Activated naive CD8-positive, alpha-beta T cell treated with anti-CD3 and anti-CD28 coated beads for 36 hours (primary cell): Measurements from ENCODE around the gene RILP. TPM values are rescaled to one million over a fixed set of nuclear protein-coding genes. Genes with fewer than 3 reads are reported as not detected.

Source experiments
- DNase-seq: peaks from one replicate; pipeline ENCODE4 v3.0.0; 2021
- H3K27ac Mint-ChIP-seq: one replicate; pipeline ENCODE4 v1.8.0; 2022; ENCODE audit warnings: mild to moderate bottlenecking, moderate library complexity, mixed read lengths
- H3K27me3 Mint-ChIP-seq: one replicate; pipeline ENCODE4 v1.8.0; 2022; ENCODE audit warnings: mild to moderate bottlenecking, mixed read lengths
- H3K36me3 Mint-ChIP-seq: one replicate; pipeline ENCODE4 v1.8.0; 2021; ENCODE audit warnings: mild to moderate bottlenecking, mixed read lengths
- H3K4me1 Mint-ChIP-seq: one replicate; pipeline ENCODE4 v1.8.0; 2021; ENCODE audit warnings: mixed read lengths
- H3K4me3 Mint-ChIP-seq: one replicate; pipeline ENCODE4 v1.8.0; 2022; ENCODE audit warnings: mild to moderate bottlenecking, moderate library complexity, mixed read lengths
- H3K9me3 Mint-ChIP-seq: one replicate; pipeline ENCODE4 v1.8.0; 2022; ENCODE audit warnings: mixed read lengths
- total RNA-seq, 2 experiments: library from RNA; stranded (reverse); gene quantifications; one replicate each; pipeline ENCODE4 v1.2.3, GENCODE V29; 2021

The RILP gene
- total RNA-seq, 2 experiments from 2014 or later = 3.2 to 3.4 TPM

DNA sequence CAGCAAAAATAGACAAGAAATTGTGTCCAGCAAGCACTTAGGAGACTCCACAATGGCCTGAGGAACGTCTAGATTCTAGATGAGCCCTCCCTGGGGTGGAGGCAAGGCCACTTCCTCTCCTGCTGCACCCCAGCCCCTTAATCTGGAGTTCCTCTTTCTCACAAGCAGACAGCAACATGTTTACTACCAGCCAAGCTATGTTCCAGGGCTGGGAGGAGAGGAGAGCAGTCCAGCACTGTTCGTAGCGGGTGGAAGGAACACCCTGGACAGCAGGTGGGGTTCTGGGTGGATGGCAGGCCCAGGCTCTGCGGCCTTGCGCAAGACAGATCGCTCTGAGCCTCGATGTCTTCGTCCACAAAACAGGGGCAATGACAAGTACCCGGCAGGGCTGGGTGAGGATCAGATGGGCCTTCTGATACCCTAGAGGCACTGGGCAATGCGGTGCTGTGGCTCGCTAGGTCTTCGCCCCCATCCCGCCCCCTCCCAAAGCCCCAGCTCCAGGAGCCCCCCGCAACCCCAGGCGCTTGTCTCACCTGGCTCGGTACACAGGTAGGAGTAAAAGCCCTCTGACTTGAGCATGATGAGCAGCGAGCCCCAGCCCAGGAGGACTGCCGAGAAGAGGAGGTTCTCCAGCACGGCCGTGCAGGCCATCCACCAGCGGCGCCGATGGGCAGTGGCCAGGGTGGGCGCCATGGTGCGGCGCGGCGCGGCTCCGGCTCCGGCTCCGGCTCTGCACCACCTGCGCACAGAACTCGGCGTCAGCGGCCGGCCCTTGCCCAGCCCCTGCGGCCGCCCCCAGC lies 22.3 kb downstream of the RILP start:
- no peaks in the 10 kb centered on the region for H3K9me3 Mint-ChIP-seq
- no peaks in the 10 kb centered on the region for H3K36me3 Mint-ChIP-seq
- H3K4me1 Mint-ChIP-seq = peaks cover 15% of the 10 kb centered on the region
- no peak for DNase-seq
- peak overlapping the region; percentile 62 for H3K4me3 Mint-ChIP-seq
- no peak overlapping the region for H3K27ac Mint-ChIP-seq
- peaks cover 10% of the 10 kb centered on the region for H3K27me3 Mint-ChIP-seq

DNA sequence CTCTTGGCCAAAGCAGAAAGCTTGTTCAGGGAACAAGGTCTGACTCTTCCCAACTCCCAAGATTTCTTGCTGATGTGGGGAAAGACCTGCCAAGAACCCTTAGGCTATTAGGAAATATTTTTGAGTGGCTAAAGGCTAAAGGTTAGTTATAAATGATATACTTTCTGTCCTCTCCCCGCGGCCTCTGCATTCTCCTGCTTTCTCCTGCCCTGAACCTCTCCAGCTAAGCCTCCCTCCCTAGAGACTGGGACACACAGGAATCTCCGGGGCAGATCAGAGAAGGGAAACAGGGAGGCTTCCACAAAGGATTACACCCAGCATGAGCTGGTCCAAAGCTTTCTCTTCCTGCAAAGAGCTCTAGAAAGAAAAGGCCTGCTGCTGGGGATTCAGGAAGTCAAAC lies 23.3 kb downstream of the RILP start:
- H3K4me1 Mint-ChIP-seq = peaks cover 15% of the 10 kb centered on the region

DNA sequence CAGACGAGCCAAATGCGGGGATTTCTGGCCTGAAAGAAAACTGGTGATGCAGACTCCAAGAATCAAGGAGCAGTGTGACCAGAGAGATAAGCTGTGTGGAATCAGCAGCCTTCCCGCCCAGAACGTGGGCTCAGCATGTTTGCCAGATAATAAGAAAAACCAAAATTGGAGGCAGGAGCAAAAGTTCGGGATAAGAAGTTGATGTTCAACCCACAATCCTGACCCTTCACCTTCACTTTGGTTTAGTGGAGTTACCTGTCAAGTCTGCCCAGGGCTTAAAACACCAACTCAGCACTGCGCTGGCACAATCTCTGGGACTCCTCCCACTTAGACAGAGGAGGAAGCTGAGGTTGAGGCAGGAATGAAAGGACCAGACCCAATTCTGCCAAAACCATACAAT lies 24.1 kb downstream of the RILP start:
- no peak overlapping the region for H3K4me3 Mint-ChIP-seq
- no peak overlapping the region for H3K27ac Mint-ChIP-seq
- DNase-seq = no peak
- H3K9me3 Mint-ChIP-seq = no peaks in the 10 kb centered on the region
- peaks cover 10% of the 10 kb centered on the region for H3K27me3 Mint-ChIP-seq
- peaks cover 15% of the 10 kb centered on the region for H3K4me1 Mint-ChIP-seq
- H3K36me3 Mint-ChIP-seq = no peaks in the 10 kb centered on the region

More for the DNA sequence above, 23.3 kb downstream of the RILP start:
- Mint-ChIP-seq H3K27me3 (peaks cover 10% of the 10 kb centered on the region), H3K9me3 (no peaks in the 10 kb centered on the region), H3K36me3 (no peaks in the 10 kb centered on the region), H3K27ac (no peak overlapping the region), H3K4me3 (no peak overlapping the region)
- no peak for DNase-seq

DNA sequence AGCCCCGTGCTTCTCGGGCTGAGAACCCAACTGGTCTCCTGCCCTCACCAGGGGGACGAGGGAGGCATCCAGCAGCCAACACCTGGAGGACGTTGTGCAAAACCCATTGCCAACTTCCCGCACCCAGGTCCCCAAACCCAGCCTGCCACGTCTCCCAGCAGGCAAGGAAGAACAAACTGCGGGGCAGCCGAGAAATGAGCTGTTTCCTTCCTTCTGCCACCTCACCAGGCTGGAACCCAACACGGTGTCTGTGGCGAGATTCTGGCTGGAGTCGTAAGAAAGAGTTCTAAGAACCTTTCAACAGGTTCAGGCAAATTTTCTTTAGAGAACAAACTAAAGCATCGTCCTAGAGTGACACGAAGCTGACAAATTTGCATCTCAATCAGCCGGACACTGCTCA lies 24.6 kb downstream of the RILP start:
- Mint-ChIP-seq H3K9me3 (no peaks in the 10 kb centered on the region), H3K27ac (no peak overlapping the region), H3K27me3 (peaks cover 7% of the 10 kb centered on the region), H3K4me1 (peaks cover 13% of the 10 kb centered on the region), H3K36me3 (no peaks in the 10 kb centered on the region), H3K4me3 (no peak overlapping the region)
- no peak for DNase-seq

DNA sequence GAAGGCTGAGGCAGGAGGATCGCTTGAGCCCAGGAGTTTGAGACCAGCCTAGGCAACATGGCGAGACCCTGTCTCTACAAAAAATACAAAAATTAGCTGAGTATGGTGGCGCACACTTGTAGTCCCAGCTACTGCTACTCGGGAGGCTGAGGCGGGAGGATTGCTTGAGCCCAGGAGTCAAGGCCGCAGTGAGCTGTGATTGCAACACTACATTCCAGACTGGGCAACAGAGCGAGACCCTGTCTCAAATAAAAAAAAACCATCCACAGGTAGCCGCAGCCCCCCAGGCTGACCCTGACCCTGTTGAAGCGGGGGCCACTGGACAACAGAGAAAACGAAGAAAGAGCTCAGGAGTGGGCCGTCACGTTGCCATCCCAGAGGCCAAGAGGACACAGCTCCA lies 25.0 kb downstream of the RILP start:
- Mint-ChIP-seq H3K4me3 (no peak overlapping the region), H3K4me1 (peaks cover 12% of the 10 kb centered on the region), H3K27ac (no peak overlapping the region), H3K27me3 (peaks cover 6% of the 10 kb centered on the region), H3K9me3 (no peaks in the 10 kb centered on the region), H3K36me3 (no peaks in the 10 kb centered on the region)
- DNase-seq = no peak

DNA sequence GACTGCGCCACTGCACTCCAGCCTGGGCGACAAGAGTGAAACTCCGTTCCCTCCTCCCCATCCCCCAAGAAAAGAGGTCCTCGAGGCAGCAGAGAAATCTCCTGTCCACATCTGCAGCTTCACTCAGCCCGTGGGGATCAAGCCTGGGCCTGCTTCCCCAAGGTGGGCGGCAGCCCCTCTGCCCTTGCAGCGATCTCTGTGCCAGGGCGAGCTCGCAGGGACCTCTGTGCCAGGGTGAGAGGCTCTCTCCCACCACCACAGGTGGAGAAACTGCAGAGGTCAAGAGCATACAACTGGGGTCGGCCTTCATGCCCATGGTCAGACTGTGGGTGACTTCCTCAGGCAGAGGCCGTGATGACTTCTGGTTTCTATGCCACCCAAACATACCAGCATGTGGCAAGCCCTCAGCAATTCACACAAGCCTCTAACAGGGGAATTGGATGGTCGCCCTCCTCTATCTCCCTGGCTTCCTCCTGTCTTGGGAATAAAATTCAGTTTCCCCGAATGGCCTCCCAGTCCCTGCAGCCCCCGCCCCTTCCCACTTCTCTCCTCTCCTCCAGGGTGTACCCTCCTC lies 26.5 kb downstream of the RILP start:
- no peaks in the 10 kb centered on the region for H3K9me3 Mint-ChIP-seq
- no peak overlapping the region for H3K4me3 Mint-ChIP-seq
- H3K27ac Mint-ChIP-seq = no peak overlapping the region
- no peaks in the 10 kb centered on the region for H3K36me3 Mint-ChIP-seq
- H3K4me1 Mint-ChIP-seq = peaks cover 9% of the 10 kb centered on the region
- H3K27me3 Mint-ChIP-seq = peaks cover 6% of the 10 kb centered on the region
- DNase-seq = no peak

DNA sequence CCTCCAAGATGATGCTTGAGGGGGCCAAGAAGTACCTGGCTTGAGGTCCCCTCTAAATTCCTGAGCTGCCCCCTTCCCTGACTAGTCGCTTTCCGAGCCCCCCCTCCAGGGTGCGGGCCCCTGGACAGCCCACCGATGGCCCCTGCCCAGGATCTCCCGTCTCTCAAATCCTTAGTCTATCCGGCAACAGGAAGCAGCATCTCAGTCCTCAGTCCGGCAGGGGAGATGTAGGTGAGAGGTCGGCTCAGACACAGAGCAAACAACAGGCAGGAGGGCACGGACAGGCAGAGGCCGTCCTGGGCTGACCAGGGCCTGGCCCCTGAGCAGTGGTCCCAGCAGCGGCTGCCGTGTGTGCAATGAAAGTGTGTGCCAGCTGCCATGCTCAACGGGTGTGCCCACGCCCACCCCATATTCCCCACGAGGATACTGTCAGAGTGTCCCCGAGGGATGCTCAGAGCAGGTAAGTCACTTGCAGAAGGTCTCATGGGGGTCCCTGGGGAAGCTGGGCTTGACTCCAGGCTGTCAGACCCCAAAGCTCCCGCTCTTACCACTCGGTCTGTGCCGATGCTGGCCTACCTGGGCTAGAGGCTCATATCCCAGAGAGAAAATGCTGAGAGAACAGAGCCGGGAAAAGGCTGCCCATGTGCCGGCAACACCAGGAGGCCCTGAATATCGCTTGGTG lies 28.3 kb downstream of the RILP start:
- peaks cover 3% of the 10 kb centered on the region for H3K4me1 Mint-ChIP-seq
- H3K36me3 Mint-ChIP-seq = no peaks in the 10 kb centered on the region
- H3K9me3 Mint-ChIP-seq = no peaks in the 10 kb centered on the region
- no peak overlapping the region for H3K4me3 Mint-ChIP-seq
- peaks cover 6% of the 10 kb centered on the region for H3K27me3 Mint-ChIP-seq
- DNase-seq = no peak
- H3K27ac Mint-ChIP-seq = no peak overlapping the region

DNA sequence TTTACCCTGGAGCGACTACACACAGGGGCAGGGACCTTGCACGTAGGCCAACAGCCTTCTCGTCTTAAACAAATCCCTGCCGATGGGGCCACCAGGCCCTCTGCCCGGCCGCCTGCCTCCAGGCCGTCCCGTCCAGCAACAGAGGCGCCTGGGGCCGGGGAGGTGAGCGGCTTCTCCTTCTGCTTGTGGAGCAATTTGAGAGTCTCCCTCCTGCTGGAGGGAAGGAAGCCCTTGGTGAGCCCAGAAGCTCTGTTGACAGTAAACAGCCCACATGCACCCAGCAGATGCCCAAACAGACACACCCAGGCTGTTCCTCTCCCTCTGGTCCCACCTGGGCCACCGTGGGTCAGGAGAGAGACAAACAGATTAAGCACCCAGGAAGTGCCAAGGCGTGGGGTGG lies 29.2 kb downstream of the RILP start:
- peaks cover 2% of the 10 kb centered on the region for H3K4me1 Mint-ChIP-seq
- H3K27me3 Mint-ChIP-seq = no peaks in the 10 kb centered on the region
- no peaks in the 10 kb centered on the region for H3K36me3 Mint-ChIP-seq
- DNase-seq = no peak
- no peak overlapping the region for H3K27ac Mint-ChIP-seq
- no peak overlapping the region for H3K4me3 Mint-ChIP-seq
- H3K9me3 Mint-ChIP-seq = no peaks in the 10 kb centered on the region

DNA sequence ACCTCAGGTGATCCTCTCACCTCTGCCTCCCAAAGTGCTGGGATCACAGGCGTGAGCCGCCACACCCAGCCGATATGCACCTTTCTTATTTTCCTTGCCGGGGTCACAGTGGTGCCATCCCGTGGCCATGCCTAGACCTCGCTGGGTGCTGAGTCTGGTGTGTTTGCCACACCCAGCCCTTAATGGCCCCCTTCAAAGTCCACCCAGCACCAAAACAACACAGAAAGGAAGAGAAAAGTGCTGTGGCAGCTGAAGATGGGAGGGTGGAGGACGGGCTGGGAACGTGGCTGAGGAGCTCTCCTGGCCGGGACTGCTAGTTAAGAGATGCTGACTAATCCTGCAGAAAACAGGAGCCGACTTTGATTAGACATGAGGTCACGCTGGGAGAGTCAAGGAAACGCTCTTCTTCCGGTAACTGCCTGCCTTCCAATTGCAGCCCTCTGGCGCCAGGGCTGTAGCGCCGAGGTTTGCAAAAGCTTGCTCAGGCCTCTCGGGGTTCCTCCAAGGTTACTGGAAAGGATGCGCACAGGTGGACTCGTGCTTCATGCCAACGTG lies 32.0 kb downstream of the RILP start:
- no peak for DNase-seq
- Mint-ChIP-seq H3K27me3 (no peaks in the 10 kb centered on the region), H3K27ac (no peak overlapping the region), H3K9me3 (no peaks in the 10 kb centered on the region), H3K4me1 (peaks cover 2% of the 10 kb centered on the region), H3K36me3 (no peaks in the 10 kb centered on the region), H3K4me3 (no peak overlapping the region)

DNA sequence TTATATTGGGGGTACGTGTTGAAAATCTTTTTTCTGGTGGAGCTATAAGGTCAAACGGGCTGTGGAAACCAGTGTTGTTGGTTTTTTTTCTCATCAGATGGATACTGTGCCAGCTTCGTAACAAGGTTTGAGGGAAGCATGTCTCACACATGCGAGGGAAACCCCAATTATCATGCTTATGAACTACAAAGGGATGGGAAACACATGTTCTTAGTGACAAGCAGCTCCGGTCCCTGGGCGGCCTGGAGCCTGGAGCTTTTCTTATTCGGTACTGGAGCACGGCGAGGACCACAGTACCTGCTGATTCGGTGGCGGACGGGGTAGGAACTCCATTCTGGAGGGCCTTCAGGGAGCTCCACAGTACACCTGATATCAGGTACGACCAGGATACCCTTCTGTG lies 33.6 kb downstream of the RILP start:
- no peaks in the 10 kb centered on the region for H3K9me3 Mint-ChIP-seq
- no peak for DNase-seq
- H3K4me1 Mint-ChIP-seq = peaks cover 2% of the 10 kb centered on the region
- no peak overlapping the region for H3K27ac Mint-ChIP-seq
- no peak overlapping the region for H3K4me3 Mint-ChIP-seq
- H3K27me3 Mint-ChIP-seq = no peaks in the 10 kb centered on the region
- no peaks in the 10 kb centered on the region for H3K36me3 Mint-ChIP-seq

DNA sequence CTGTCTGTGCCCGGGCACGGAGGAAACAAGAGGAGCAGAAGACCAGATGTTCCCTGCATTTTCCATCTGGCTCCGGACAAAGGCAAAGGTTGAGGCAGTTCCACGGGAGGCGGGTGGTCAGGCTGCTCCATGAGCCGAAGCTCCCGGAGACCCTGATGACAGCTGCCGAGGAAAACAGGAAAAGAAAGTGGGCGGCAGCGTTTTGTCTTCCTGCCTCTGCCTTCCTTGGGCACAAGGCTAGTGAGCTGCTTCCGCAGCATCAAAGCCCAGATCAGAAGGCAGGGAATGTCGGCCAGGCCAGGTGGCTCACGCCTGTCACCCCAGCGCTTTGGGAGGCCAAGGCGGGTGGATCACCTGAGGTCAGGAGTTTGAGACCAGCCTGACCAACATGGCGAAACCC lies 37.3 kb downstream of the RILP start:
- Mint-ChIP-seq H3K4me1 (peaks cover 10% of the 10 kb centered on the region), H3K9me3 (no peaks in the 10 kb centered on the region), H3K36me3 (no peaks in the 10 kb centered on the region), H3K4me3 (no peak overlapping the region), H3K27me3 (no peaks in the 10 kb centered on the region), H3K27ac (no peak overlapping the region)
- DNase-seq = no peak

DNA sequence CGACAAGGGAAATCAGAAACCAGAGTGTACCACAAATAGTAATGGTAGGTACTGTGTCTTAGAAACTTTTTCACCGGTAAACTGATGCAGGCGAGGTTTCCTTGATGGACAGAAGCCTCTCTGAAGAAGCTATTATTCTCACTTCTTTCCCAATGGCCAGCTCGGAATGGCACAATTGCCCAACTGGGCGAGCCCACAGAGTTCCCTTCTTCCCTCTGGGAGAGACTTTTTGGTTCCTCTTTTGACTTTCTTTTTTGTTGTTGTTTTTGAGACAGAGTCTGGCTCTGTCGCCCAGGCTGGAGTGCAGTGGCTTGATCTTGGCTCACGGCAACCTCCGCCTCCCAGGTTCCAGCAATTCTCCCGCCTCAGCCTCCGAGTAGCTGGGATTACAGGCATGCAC lies 38.0 kb downstream of the RILP start:
- H3K36me3 Mint-ChIP-seq = no peaks in the 10 kb centered on the region

DNA sequence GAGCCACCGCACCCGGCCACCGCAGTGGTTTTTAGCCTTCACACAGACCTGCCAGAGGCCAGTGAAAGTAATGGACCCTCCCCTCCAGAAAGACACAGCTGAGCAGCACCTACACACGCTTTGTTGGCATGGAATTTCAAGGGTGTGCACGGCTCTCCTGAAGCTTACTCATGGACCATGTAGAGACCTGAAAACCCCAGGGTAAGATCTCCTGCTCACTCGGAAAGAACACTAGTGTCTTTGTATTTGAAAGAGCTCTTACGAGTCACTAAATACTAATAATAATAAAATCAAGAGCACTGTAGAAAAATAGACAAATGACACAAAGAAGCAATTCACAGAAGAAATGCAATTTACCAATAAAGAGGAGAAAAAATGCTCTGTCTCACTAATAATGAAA lies 41.0 kb downstream of the RILP start:
- peak overlapping the region; percentile 28 for H3K27ac Mint-ChIP-seq
- no peak overlapping the region for H3K4me3 Mint-ChIP-seq
- H3K4me1 Mint-ChIP-seq = peaks cover 22% of the 10 kb centered on the region
- no peaks in the 10 kb centered on the region for H3K9me3 Mint-ChIP-seq
- no peaks in the 10 kb centered on the region for H3K36me3 Mint-ChIP-seq
- no peaks in the 10 kb centered on the region for H3K27me3 Mint-ChIP-seq
- no peak for DNase-seq

More for the DNA sequence above, 38.0 kb downstream of the RILP start:
- no peak for DNase-seq
- Mint-ChIP-seq H3K9me3 (no peaks in the 10 kb centered on the region), H3K27me3 (no peaks in the 10 kb centered on the region), H3K27ac (no peak overlapping the region), H3K4me1 (peaks cover 17% of the 10 kb centered on the region), H3K4me3 (no peak overlapping the region)

DNA sequence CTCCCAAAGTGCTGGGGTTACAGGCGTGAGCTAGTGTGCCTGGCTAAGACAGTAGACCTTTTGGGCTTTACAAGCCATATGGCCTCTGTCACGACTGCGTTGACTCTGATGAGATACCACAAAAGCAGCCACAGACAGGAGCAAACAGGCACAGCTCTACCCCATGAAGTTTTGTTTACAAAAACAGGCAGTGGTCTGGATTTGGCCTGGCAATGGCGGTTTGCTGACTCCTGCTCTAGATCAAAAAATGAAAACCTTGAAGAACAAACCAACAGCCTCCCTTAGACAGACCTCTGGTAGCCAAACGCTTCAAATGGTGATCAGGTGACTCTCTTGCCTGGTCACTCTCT lies 41.7 kb downstream of the RILP start:
- no peak for DNase-seq
- Mint-ChIP-seq H3K27me3 (no peaks in the 10 kb centered on the region), H3K9me3 (no peaks in the 10 kb centered on the region), H3K27ac (peak overlapping the region; percentile 84), H3K36me3 (no peaks in the 10 kb centered on the region), H3K4me1 (peaks cover 22% of the 10 kb centered on the region), H3K4me3 (peak overlapping the region; percentile 25)

DNA sequence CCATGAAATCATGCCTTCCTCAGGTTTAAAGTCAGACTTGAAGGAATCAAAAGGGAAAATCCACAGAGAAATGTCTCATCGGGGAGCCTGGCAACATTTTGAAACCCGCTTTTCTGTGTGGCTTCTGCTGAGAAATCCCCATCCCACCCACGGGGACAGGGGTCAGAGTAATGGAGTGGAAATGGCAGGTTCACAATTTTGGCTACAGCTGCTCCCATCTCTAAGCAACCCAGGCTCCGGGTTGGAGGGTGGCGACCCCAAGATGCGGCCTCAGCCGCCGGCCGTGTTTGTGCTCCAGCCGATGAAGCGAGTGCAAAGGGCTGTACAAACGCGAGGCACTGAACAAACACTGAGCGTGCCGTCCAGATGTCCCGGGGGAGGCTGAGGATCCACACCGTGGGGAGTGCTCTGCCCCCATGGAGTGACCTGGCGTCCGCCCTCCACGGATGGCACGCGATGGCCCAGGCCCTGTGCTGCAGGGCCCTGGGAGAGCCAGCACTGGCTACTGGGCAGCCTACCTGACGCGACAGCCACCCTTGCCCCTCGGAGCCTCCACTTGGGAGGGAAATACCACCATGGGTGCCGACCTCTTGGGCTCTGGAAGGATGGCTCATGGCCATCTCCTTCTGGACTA lies 43.2 kb downstream of the RILP start:
- H3K27me3 Mint-ChIP-seq = no peaks in the 10 kb centered on the region
- peaks cover 3% of the 10 kb centered on the region for H3K9me3 Mint-ChIP-seq
- H3K4me1 Mint-ChIP-seq = peaks cover 22% of the 10 kb centered on the region
- DNase-seq = peak; percentile 56
- peak overlapping the region; percentile 84 for H3K27ac Mint-ChIP-seq
- no peak overlapping the region for H3K4me3 Mint-ChIP-seq
- no peaks in the 10 kb centered on the region for H3K36me3 Mint-ChIP-seq
